Nephron progenitor cell (in vitro differentiated cells): ENCODE data around the gene SFXN1.

ENCODE experiments used
- DNase-seq: peaks from one replicate; pipeline ENCODE4 v3.0.0; 2021
- H3K27ac Mint-ChIP-seq: 2 replicates; pipeline ENCODE4 v1.8.0; 2021; ENCODE audit warnings: mild to moderate bottlenecking, moderate library complexity, mixed read lengths
- H3K27me3 Mint-ChIP-seq: 2 replicates; pipeline ENCODE4 v1.8.0; 2021; ENCODE audit warnings: mild to moderate bottlenecking, low read depth, mixed read lengths; ENCODE audit not compliant: poor library complexity
- H3K36me3 Mint-ChIP-seq: 2 replicates; pipeline ENCODE4 v1.8.0; 2021; ENCODE audit warnings: low read depth, mixed read lengths
- H3K4me1 Mint-ChIP-seq: 2 replicates; pipeline ENCODE4 v1.8.0; 2021; ENCODE audit warnings: mixed read lengths
- H3K4me3 Mint-ChIP-seq: 2 replicates; pipeline ENCODE4 v1.8.0; 2021; ENCODE audit warnings: mild to moderate bottlenecking, moderate library complexity, mixed read lengths
- H3K9me3 Mint-ChIP-seq: 2 replicates; pipeline ENCODE4 v1.8.0; 2021; ENCODE audit warnings: mild to moderate bottlenecking, moderate library complexity, mixed read lengths
- CTCF ChIP-seq: fragments of 200-600 bp; sonication (generic); IDR thresholded peaks from 2 replicates; pipeline ENCODE4 v1.5.0; 2021; ENCODE audit warnings: antibody characterized with exemption

SFXN1 gene, protein sequence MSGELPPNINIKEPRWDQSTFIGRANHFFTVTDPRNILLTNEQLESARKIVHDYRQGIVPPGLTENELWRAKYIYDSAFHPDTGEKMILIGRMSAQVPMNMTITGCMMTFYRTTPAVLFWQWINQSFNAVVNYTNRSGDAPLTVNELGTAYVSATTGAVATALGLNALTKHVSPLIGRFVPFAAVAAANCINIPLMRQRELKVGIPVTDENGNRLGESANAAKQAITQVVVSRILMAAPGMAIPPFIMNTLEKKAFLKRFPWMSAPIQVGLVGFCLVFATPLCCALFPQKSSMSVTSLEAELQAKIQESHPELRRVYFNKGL

GRCh38 chr5:175478384-175479124 is at the start of gene SFXN1:
Gene SFXN1 (plus strand): TSS chr5:175478560. CDS start chr5:175492104, 13,544 bp downstream.
- Mint-ChIP-seq H3K27ac (peak within 1 kb of the TSS; percentile 75), H3K9me3 (peaks cover 24% of the 10 kb centered on the region), H3K4me1 (peaks cover 31% of the 10 kb centered on the region), H3K36me3 (peaks cover 38% of the 10 kb centered on the region), H3K27me3 (peaks cover 38% of the 10 kb centered on the region), H3K4me3 (peak within 1 kb of the TSS; percentile 95)
- no peak for TF ChIP-seq CTCF
- peak; percentile 85 for DNase-seq

DNA sequence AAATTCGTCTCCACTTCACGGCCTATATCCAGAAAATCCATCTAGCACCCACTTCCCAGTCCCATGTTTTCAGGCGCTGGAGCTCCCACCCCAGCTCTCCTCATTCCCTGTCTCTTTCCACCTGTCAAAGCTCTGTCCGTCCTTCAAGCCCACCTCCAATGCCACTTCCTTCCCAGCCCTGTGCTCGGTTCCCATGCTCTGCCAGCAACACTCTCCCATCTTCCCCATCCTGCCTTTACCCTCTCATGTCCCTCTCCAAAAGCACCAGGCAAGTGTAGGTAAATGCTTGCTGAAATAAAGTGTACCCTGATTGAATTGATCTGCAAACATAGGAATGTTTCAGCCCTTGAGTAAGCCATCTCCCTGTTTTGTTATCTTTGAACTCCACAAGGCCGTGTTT is 43.6 kb upstream of the SFXN1 start:
- no peaks in the 10 kb centered on the region for H3K4me1 Mint-ChIP-seq
- H3K4me3 Mint-ChIP-seq: no peak overlapping the region
- TF ChIP-seq CTCF: no peak
- DNase-seq: no peak
- peaks cover 53% of the 10 kb centered on the region for H3K27me3 Mint-ChIP-seq
- H3K9me3 Mint-ChIP-seq: peaks cover 5% of the 10 kb centered on the region
- H3K27ac Mint-ChIP-seq: no peak overlapping the region
- no peaks in the 10 kb centered on the region for H3K36me3 Mint-ChIP-seq

GRCh38 chr5:175436359-175436758 is 42.0 kb upstream of the SFXN1 start:
- no peak overlapping the region for H3K27ac Mint-ChIP-seq

DNA sequence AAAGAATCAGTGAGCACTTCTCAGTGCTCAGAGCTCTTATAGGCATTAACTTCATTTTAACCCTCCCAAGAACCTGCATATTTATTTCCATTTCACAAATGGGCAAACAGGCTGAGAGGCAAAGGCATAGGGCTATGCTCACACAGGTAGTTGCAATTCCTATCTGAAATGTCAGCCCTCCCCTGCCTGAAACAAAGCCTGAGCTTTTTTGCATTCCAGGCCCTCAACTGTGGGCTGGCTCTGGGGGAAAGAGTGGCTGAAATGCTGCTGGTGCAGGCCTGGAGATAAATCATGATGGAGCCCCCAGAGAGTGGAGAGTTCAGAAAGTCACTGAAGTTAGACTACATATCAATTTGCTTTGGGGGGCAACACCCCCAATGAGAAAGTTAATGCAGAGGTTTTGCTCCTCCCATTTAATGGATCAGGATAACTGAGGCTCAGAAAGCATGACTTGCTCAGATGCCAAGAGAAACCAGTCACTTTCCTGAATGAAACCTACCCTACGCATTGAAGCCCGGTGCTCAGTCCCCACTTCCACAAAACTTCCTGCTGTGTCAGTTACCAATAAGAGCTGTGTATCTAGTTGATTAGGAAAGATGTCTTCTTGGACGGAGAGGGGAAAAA is 40.0 kb upstream of the SFXN1 start:
- no peak overlapping the region for H3K4me3 Mint-ChIP-seq
- DNase-seq: no peak
- no peaks in the 10 kb centered on the region for H3K36me3 Mint-ChIP-seq
- peaks cover 3% of the 10 kb centered on the region for H3K9me3 Mint-ChIP-seq
- H3K4me1 Mint-ChIP-seq: no peaks in the 10 kb centered on the region
- TF ChIP-seq CTCF: no peak
- peaks cover 73% of the 10 kb centered on the region for H3K27me3 Mint-ChIP-seq
- H3K27ac Mint-ChIP-seq: no peak overlapping the region

More at GRCh38 chr5:175436359-175436758, 42.0 kb upstream of the SFXN1 start:
- TF ChIP-seq CTCF: no peak
- no peaks in the 10 kb centered on the region for H3K4me1 Mint-ChIP-seq
- no peaks in the 10 kb centered on the region for H3K36me3 Mint-ChIP-seq
- H3K4me3 Mint-ChIP-seq: no peak overlapping the region
- peaks cover 61% of the 10 kb centered on the region for H3K27me3 Mint-ChIP-seq
- DNase-seq: no peak
- no peaks in the 10 kb centered on the region for H3K9me3 Mint-ChIP-seq

DNA sequence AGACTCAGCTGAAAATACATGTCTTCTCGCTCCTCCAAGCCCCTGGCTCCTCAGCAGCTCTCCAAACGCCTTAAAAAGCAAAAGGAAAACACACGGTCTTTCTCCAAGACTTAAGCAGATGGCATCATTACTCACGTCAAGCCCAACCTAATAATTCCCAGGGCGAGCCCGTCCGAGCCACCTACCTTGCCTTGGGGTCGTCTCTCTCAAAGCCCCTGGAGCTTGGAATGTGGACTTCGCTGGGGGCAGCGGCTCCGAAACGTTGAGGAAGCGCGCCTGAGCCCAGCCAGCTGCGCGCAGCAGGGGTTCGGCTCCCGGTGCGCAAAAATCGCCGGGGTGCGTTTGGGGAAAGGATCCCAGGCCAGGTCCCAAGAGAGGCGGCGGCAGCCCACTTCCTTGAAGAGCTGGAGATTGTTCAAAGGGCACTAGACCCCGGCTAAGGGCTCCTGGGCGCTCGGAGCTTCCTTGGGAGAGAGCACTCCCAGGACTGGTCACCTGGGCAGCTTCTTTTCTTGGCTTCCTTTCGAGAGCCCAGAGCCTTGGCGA is 34.8 kb upstream of the SFXN1 start:
- H3K27ac Mint-ChIP-seq: no peak overlapping the region
- peak overlapping the region; percentile 43 for H3K4me3 Mint-ChIP-seq
- peaks cover 3% of the 10 kb centered on the region for H3K4me1 Mint-ChIP-seq
- peak; percentile 22 for DNase-seq
- no peaks in the 10 kb centered on the region for H3K36me3 Mint-ChIP-seq
- H3K27me3 Mint-ChIP-seq: peaks cover 86% of the 10 kb centered on the region
- TF ChIP-seq CTCF: no peak
- peaks cover 3% of the 10 kb centered on the region for H3K9me3 Mint-ChIP-seq
